ENCODE data around the gene EIF4A3. TPM values are rescaled to one million over a fixed set of nuclear protein-coding genes. Genes with fewer than 3 reads are reported as not detected.

The EIF4A3 gene
- total RNA-seq, 6 donors from 2014 or later: 48.2 to 86.2 (median 61.8) TPM

DNA sequence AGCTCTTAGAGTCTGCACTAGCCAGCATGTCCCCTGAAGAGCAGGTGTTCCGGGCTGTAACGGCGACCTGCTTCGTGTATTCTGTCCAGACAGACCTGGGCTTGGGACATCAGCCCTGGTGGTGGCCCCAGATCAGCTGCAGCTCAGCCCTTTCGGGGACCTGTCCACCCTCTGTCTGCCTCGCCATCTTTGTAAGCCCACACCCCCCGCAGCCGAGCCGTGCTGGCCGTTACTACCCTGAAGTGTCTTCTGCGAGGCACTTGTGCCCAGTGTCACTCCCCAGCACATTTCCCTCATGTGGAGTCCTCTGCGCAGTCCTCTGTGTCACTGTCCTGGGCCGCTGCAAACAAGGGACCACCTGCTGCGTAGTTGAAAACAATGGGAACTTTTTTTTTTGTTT lies 33.3 kb upstream of the EIF4A3 start:
- no peaks in the 10 kb centered on the region for H3K27me3 ChIP-seq
- DNase-seq (peak in 1 of 2 donors; percentile 74), ATAC-seq (ENCODE audit: low FRiP score in 2 of 2) (no peak)
- WGBS, 2 donors: 85 to 88% methylated on average over 12 to 14 of the region's 14 CpGs
- H3K4me3 ChIP-seq: no peak overlapping the region
- no peaks in the 10 kb centered on the region for H3K36me3 ChIP-seq
- no peaks in the 10 kb centered on the region for H3K9me3 ChIP-seq
- TF ChIP-seq POLR2AphosphoS5 (IDR thresholded peaks at IDR 0.05) (no peak), CTCF (IDR thresholded peaks at IDR 0.05) (no peak), EP300 (IDR thresholded peaks at IDR 0.05) (no peak), POLR2A (IDR thresholded peaks at IDR 0.05) (no peak)
- peaks cover 0 to 5% (median 5%) of the 10 kb centered on the region in 4 donors for H3K4me1 ChIP-seq
- H3K27ac ChIP-seq: no peak overlapping the region

DNA sequence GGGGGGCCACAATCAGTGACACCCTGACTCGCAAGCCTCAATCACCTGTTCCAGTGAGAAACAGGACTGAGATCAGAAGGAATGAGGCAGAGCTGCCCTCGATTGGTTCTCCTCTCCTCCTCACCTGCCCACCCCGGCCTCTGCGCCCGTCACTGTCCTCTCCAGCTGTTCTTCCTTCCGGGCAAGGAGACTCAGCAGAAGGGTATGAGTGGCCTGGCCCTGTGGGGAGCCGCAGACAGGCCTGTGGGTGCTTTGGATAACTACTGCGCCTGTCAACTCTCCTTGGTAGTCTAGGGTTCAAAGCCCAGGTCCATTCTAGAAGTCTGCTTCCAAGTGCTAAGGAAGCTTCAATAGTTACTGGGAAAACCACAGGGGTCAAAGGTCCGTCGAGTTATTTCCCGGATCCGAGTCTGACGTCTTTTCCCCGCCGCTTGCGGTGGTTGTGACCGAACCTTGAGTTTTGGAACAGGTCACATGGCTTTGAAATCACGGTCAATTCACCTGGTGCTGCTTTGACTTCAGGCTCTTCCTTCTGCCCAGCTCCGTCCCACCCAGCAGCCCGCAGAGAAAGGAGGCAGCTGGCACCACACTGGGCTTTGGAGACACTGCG lies 31.2 kb upstream of the EIF4A3 start:
- ATAC-seq (ENCODE audit: low FRiP score in 2 of 2): no peak

DNA sequence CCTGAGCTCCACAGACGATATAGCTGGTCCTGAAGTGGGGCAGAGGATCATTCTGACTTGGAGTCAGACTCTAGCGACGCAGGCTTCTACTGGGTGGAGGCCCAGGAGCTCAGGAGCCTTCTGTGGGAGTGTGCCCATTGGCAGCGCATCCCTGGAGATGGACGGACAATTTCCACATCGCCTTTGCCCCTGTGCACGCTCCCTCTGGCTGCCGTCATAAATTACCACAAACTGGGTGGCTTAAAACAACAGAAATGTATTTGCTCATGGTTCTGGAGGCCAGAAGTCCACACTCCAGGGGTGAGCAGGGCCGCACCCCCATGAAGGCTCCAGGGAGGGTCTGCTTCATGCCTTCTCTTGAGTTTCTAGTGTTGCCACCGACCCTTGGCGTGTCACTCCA lies 29.8 kb upstream of the EIF4A3 start:
- Histone ChIP-seq H3K27me3 (no peaks in the 10 kb centered on the region), H3K4me1 (peaks cover 0 to 7% (median 5%) of the 10 kb centered on the region in 4 donors), H3K27ac (no peak overlapping the region), H3K4me3 (no peak overlapping the region), H3K36me3 (no peaks in the 10 kb centered on the region), H3K9me3 (no peaks in the 10 kb centered on the region)
- TF ChIP-seq POLR2AphosphoS5 (IDR thresholded peaks at IDR 0.05) (no peak), EP300 (IDR thresholded peaks at IDR 0.05) (no peak), POLR2A (IDR thresholded peaks at IDR 0.05) (no peak)
- DNase-seq: no peak
- 97 to 98% methylated on average over 8 to 9 of the region's 11 CpGs for WGBS, 2 donors
- ATAC-seq (ENCODE audit: low FRiP score in 2 of 2): no peak

More for the DNA sequence above, 31.2 kb upstream of the EIF4A3 start:
- no peak for DNase-seq
- Histone ChIP-seq H3K9me3 (no peaks in the 10 kb centered on the region), H3K36me3 (no peaks in the 10 kb centered on the region), H3K4me1 (peaks cover 0 to 7% (median 5%) of the 10 kb centered on the region in 4 donors), H3K27me3 (no peaks in the 10 kb centered on the region), H3K27ac (no peak overlapping the region), H3K4me3 (no peak overlapping the region)
- TF ChIP-seq POLR2AphosphoS5 (IDR thresholded peaks at IDR 0.05) (no peak), EP300 (IDR thresholded peaks at IDR 0.05) (no peak), CTCF (IDR thresholded peaks at IDR 0.05) (no peak), POLR2A (IDR thresholded peaks at IDR 0.05) (no peak)
- WGBS, 2 donors: 88 to 90% methylated on average over 17 to 21 of the region's 21 CpGs

GRCh38 chr17:80173916-80174315 lies 27.0 kb upstream of the EIF4A3 start:
- peaks cover 0 to 7% (median 5%) of the 10 kb centered on the region in 4 donors for H3K4me1 ChIP-seq
- TF ChIP-seq POLR2A (IDR thresholded peaks at IDR 0.05) (no peak), EP300 (IDR thresholded peaks at IDR 0.05) (no peak), POLR2AphosphoS5 (IDR thresholded peaks at IDR 0.05) (no peak), CTCF (IDR thresholded peaks at IDR 0.05) (no peak)
- ATAC-seq (ENCODE audit: low FRiP score in 2 of 2) (no peak), DNase-seq (no peak)
- H3K9me3 ChIP-seq: no peaks in the 10 kb centered on the region
- H3K4me3 ChIP-seq: no peak overlapping the region
- H3K36me3 ChIP-seq: no peaks in the 10 kb centered on the region
- WGBS, 2 donors: 94% methylated on average over 6 of the region's 6 CpGs
- no peak overlapping the region for H3K27ac ChIP-seq
- no peaks in the 10 kb centered on the region for H3K27me3 ChIP-seq

DNA sequence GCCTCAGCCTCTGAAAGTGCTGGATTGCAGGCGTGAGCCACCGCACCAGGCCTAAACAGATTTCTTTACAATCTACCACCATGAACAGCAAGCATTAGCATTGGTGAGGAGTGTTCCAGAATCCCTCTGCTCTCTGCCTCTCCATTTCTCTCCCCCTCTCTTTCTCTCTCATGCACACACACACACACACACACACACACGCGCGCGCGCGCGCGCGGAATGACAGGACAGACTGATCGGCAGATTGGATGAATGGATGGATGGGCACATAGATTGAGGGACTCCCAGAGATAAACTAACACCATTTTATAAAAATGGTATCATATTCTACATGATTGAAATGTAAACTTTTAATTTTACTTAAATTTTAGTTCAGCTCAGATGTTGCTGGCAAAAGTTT lies 26.2 kb upstream of the EIF4A3 start:
- no peak for DNase-seq
- no peak overlapping the region for H3K27ac ChIP-seq
- no peaks in the 10 kb centered on the region for H3K9me3 ChIP-seq
- H3K4me3 ChIP-seq: no peak overlapping the region
- H3K36me3 ChIP-seq: no peaks in the 10 kb centered on the region
- WGBS, 2 donors: 86 to 97% methylated on average over 12 of the region's 12 CpGs
- no peak for TF ChIP-seq CTCF (IDR thresholded peaks at IDR 0.05)
- no peak for ATAC-seq (ENCODE audit: low FRiP score in 2 of 2)
- peaks cover 0 to 7% (median 5%) of the 10 kb centered on the region in 4 donors for H3K4me1 ChIP-seq
- no peaks in the 10 kb centered on the region for H3K27me3 ChIP-seq
